Raji (cell line): ENCODE results near the gene TFPI.

ENCODE experiments used
- POLR2A ChIP-seq: IDR thresholded peaks from 2 replicates; pipeline ENCODE4 v1.6.1; 2011; ENCODE audit warnings: low read depth, low read length, control low read depth; ENCODE audit not compliant: insufficient read depth

The TFPI gene

DNA sequence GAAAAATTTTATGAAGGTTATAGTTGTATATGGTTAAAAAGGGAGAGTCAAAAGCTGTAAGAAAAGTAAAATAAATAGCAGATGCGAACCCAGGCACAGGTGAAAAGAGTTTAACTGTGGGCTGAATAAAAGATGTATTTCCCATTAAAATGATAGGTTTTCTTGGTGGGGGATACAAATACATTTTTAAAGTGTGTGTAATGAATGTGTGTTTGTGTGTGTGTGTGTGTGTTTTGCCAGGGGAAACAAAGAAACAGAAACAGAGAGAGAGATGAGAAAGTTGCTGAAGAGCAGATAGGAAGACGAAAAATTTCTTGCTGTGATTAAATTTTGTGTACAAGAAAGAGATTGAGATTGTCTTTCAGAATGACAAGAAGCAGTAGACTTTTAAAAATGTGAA, 12.1 kb downstream of the TFPI start:
- TF ChIP-seq POLR2A: no peak

- TF ChIP-seq POLR2A: no peak
Observed at GRCh38 chr2:187541086-187542085, 12.8 kb downstream of the TFPI start.

- TF ChIP-seq POLR2A: no peak
Observed at GRCh38 chr2:187532333-187533120, 21.7 kb downstream of the TFPI start.

DNA sequence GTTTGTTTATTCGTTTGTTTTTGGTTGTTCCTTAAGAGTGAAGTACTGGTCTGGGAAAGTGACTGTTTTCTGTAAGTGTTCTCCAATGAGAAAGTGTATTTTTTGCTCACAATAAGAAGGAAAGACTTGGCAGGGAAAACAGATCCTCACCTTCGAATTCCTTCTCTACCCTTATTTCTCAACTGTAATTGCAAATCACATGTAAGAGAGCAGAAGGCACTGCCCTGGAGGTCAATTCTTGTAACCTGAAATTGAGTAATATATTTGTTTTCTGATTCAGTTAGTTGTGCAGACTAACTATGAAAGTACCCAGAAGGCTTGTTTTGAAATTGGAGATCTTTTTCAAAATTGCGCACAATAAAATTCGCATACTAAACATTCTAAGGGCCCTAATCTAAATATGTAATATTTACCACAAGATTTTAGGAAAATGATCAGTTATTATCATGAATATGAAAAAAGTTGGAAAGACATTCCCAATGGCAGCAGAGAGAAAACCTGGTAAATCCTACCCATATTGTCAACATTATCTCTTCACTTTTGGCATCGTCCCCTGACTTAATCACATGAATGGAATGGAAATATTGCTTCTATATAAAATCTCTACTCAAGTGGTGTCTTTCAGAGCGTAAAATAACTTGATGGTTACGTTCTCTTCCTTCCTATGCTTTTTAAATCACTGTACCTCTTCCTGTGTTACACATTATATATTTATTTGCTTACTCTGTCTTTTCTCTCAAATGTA, 24.1 kb downstream of the TFPI start:
- no peak for TF ChIP-seq POLR2A

DNA sequence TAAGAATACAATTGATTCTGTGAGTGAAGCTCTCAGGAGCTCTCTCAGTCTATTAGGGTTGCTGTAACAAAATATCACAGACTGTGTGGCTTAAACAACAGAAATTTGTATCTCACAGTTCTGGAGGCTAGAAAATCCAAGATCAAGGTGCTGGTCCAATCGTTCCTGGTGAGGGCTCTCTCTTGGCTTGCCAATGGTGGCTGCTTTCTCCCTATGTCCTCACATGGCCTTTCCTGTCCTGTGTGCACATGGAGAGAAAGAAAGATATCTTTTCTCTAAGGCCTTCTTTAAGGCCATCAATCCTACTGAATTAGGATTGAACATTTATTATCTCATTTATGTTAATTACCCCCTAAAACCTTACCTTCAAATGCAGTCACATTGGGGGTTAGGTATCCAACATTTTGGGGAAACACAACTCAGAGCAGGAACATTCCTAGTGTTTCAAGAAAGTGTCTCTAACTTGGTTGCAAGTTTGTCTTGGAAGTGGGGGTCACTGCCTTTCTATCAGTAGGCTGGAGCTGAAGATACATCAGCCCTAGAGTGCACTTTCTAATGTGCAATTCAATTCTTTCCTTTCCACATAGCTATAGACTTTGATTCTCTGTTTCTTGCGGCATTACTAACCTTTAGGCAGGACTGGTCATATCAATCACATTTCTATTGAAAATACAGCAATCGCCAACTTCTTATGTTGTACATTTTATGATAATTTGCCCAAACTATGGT, 24.8 kb downstream of the TFPI start:
- TF ChIP-seq POLR2A: no peak

DNA sequence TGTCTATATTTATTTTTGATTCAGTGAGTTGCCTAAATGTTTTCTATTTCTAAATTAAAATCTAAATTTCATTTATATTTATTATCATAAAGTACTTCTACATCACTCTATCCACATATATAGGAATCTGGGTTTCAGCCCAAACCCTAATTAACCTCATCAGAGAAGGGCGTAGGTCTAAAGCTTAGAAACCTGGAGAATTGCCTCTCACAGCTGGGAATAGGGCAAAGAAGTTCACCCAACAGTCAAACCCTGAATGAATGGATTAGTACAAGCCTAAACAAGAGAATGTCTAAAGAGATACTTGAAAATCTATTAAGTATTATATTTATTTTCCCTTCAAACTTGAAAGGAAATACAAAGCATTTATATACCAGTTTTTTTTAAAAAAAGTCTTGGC, 26.2 kb downstream of the TFPI start:
- TF ChIP-seq POLR2A: no peak

DNA sequence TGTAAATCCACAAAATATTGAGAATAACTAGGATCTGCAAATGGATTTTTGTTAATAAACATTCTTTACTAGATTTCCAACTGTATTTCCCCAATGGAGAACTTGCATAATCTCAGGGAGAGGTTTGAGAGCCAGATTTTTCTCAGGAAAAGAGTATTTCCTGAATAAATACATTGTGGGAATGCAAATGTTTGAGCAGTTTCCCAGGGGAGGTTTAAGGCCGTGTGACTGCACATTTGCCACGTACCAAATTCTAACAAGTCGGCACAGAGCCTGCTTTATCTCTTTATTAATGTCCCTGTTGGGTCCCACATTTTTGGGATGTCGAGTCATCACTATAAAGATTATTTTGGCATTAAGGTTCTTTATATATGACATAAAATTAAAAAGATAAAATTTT, 27.0 kb downstream of the TFPI start:
- TF ChIP-seq POLR2A: no peak

DNA sequence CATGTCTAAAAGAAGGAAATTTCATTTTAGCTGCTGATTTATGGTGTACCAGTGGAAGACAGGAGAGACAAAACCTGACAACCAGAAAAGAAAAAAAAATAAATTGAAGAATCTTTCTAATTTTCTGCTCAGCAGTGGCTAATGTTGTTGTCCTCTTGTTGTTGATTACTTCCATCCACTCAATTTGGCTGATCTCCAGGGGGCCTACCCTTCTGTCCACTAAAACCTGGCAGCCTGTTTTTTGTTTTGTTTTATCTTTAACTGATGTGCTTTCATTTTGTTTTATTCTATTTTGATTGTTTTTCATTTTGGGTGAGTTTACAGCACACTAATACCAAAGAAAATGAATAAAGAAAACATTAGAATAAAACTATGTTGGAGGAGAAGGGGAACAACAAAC, 27.4 kb downstream of the TFPI start:
- TF ChIP-seq POLR2A: no peak

- TF ChIP-seq POLR2A: no peak
Observed at GRCh38 chr2:187525163-187525900, 28.9 kb downstream of the TFPI start.

GRCh38 chr2:187523325-187523724, 30.9 kb downstream of the TFPI start:
- no peak for TF ChIP-seq POLR2A

DNA sequence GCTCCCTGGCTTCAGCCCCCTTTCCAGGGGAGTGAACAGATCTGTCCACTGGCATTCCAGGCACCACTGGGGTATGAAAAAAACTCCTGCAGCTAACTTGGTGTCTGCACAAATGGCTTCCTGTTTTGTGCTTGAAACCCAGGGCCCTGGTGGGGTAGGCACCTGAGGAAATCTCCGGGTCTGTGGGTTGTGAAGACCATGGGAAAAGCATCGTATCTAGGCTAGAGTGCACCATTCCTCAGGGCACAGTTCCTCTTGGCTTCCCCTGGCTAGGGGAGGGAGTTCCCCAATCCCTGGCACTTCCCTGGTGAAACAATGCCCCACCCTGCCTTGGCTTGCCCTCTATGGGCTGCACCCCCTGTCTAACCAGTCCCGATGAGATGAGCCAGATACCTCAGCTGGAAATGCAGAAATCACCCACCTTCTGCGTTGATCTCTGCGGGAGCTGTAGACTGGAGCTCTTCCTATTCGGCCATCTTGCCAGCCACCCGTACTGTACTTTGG, 34.1 kb downstream of the TFPI start:
- no peak for TF ChIP-seq POLR2A

- no peak for TF ChIP-seq POLR2A
Observed at GRCh38 chr2:187519419-187520120, 34.7 kb downstream of the TFPI start.

- no peak for TF ChIP-seq POLR2A
Observed at GRCh38 chr2:187514930-187515329, 39.3 kb downstream of the TFPI start.
